WTC11 (cell line): ENCODE data around the gene SLC23A1. TPM values are rescaled to one million over a fixed set of nuclear protein-coding genes. Genes with fewer than 3 reads are reported as not detected.

Source experiments
- ATAC-seq: fragments of 200-7000 bp; cut with Tn5 transposase; 2 replicates; pipeline ENCODE4 v1.10.0; 2021; ENCODE audit warnings: mild to moderate bottlenecking, moderate library complexity
- CTCF ChIA-PET: fragments of 300-600 bp; sonication (Branson Sonifier 250); formaldehyde crosslinking; loops from one replicate; lab custom pipeline; 2021; ENCODE audit warnings: antibody characterized with exemption; lab: Charles Lee
- POLR2A ChIA-PET: fragments of 350-600 bp; sonication (Branson Sonifier 250); formaldehyde crosslinking; loops from one replicate; lab custom pipeline; 2021; ENCODE audit warnings: antibody characterized with exemption; lab: Charles Lee
- DNase-seq: peaks from one replicate; pipeline ENCODE4 v3.0.0; 2021; ENCODE audit warnings: low spot score
- H3K27ac Mint-ChIP-seq: 2 replicates; pipeline ENCODE4 v1.8.0; 2021; ENCODE audit warnings: mixed read lengths
- H3K27me3 Mint-ChIP-seq: 2 replicates; pipeline ENCODE4 v1.8.0; 2021; ENCODE audit warnings: low read depth, mild to moderate bottlenecking, moderate library complexity, mixed read lengths
- H3K36me3 Mint-ChIP-seq: 2 replicates; pipeline ENCODE4 v1.8.0; 2021; ENCODE audit warnings: mixed read lengths
- H3K4me1 Mint-ChIP-seq: 2 replicates; pipeline ENCODE4 v1.8.0; 2022; ENCODE audit warnings: mixed read lengths
- H3K4me3 Mint-ChIP-seq: 2 replicates; pipeline ENCODE4 v1.8.0; 2021; ENCODE audit warnings: mild to moderate bottlenecking, moderate library complexity, mixed read lengths
- H3K9me3 Mint-ChIP-seq: 2 replicates; pipeline ENCODE4 v1.8.0; 2021; ENCODE audit warnings: mixed read lengths
- CBFB ChIP-seq: sonication (generic); formaldehyde crosslinking; IDR thresholded peaks from 2 replicates; pipeline ENCODE4 v1.8.1; 2022; ENCODE audit warnings: mild to moderate bottlenecking, low read depth, missing genetic modification reagents
- CREB1 ChIP-seq: sonication (generic); formaldehyde crosslinking; IDR thresholded peaks from 2 replicates; pipeline ENCODE4 v1.8.0; 2023; ENCODE audit warnings: mild to moderate bottlenecking, missing genetic modification reagents
- CREM ChIP-seq: sonication (generic); formaldehyde crosslinking; IDR thresholded peaks from 2 replicates; pipeline ENCODE4 v1.8.1; 2022; ENCODE audit warnings: mild to moderate bottlenecking, missing genetic modification reagents, moderate library complexity
- ELF4 ChIP-seq: sonication (generic); formaldehyde crosslinking; IDR thresholded peaks from 2 replicates; pipeline ENCODE4 v1.8.1; 2022; ENCODE audit warnings: low read depth, mild to moderate bottlenecking, moderate library complexity, missing genetic modification reagents
- GABPB1 ChIP-seq: sonication (generic); formaldehyde crosslinking; IDR thresholded peaks from 2 replicates; pipeline ENCODE4 v1.8.1; 2023; ENCODE audit warnings: mild to moderate bottlenecking, missing genetic modification reagents
- JAZF1 ChIP-seq: fragments of 250-450 bp; sonication (Bioruptor Pico); IDR thresholded peaks from 2 replicates; pipeline ENCODE4 v1.9.0; 2021; ENCODE audit warnings: moderate library complexity, mild to moderate bottlenecking, inconsistent platforms
- JUN ChIP-seq: sonication (generic); formaldehyde crosslinking; IDR thresholded peaks from 2 replicates; pipeline ENCODE4 v1.8.0; 2023; ENCODE audit warnings: mild to moderate bottlenecking, missing genetic modification reagents
- MXD4 ChIP-seq: fragments of 250-450 bp; sonication (Bioruptor Pico); IDR thresholded peaks from 2 replicates; pipeline ENCODE4 v1.8.0; 2021; ENCODE audit warnings: mild to moderate bottlenecking, moderate library complexity, borderline replicate concordance
- MYBL2 ChIP-seq: sonication (generic); formaldehyde crosslinking; IDR thresholded peaks from 2 replicates; pipeline ENCODE4 v1.8.1; 2023; ENCODE audit warnings: mild to moderate bottlenecking, moderate library complexity, missing genetic modification reagents
- NFYB ChIP-seq: sonication (generic); formaldehyde crosslinking; conservative IDR thresholded peaks from 2 replicates; pipeline ENCODE4 v1.8.0; 2022; ENCODE audit warnings: low read depth, missing genetic modification reagents
- NR3C1 ChIP-seq: sonication (generic); formaldehyde crosslinking; conservative IDR thresholded peaks from 2 replicates; pipeline ENCODE4 v1.8.1; 2023; ENCODE audit warnings: low read depth, mild to moderate bottlenecking, missing genetic modification reagents
- PRRX2 ChIP-seq: fragments of 250-450 bp; sonication (Bioruptor Pico); IDR thresholded peaks from 2 replicates; pipeline ENCODE4 v1.8.0; 2021; ENCODE audit warnings: mild to moderate bottlenecking
- RELA ChIP-seq: sonication (generic); formaldehyde crosslinking; IDR thresholded peaks from 2 replicates; pipeline ENCODE4 v1.8.1; 2022; ENCODE audit warnings: missing genetic modification reagents, mild to moderate bottlenecking, borderline replicate concordance
- SMAD4 ChIP-seq: sonication (generic); formaldehyde crosslinking; IDR thresholded peaks from 2 replicates; pipeline ENCODE4 v1.8.0; 2022; ENCODE audit warnings: mild to moderate bottlenecking, missing genetic modification reagents
- SP1 ChIP-seq: sonication (generic); formaldehyde crosslinking; conservative IDR thresholded peaks from 2 replicates; pipeline ENCODE4 v1.8.1; 2022; ENCODE audit warnings: missing genetic modification reagents
- TEAD4 ChIP-seq: sonication (generic); formaldehyde crosslinking; IDR thresholded peaks from 2 replicates; pipeline ENCODE4 v1.8.0; 2022; ENCODE audit warnings: mild to moderate bottlenecking, missing genetic modification reagents
- ZNF121 ChIP-seq: sonication (generic); formaldehyde crosslinking; IDR thresholded peaks from 2 replicates; pipeline ENCODE4 v1.8.0; 2023; ENCODE audit warnings: missing genetic modification reagents
- ZNF317 ChIP-seq: sonication (generic); formaldehyde crosslinking; IDR thresholded peaks from 2 replicates; pipeline ENCODE4 v1.8.1; 2023; ENCODE audit warnings: low read depth, mild to moderate bottlenecking, moderate library complexity, missing genetic modification reagents, borderline replicate concordance
- ZNF416 ChIP-seq: fragments of 250-450 bp; sonication (Bioruptor Pico); IDR thresholded peaks from 2 replicates; pipeline ENCODE4 v1.9.0; 2021; ENCODE audit warnings: mild to moderate bottlenecking, inconsistent platforms
- ZNF423 ChIP-seq: fragments of 250-450 bp; sonication (Bioruptor Pico); IDR thresholded peaks from 2 replicates; pipeline ENCODE4 v2.1.2; 2022; ENCODE audit warnings: mild to moderate bottlenecking, moderate library complexity
- ZNF671 ChIP-seq: fragments of 250-450 bp; sonication (Bioruptor Pico); IDR thresholded peaks from 2 replicates; pipeline ENCODE4 v1.8.0; 2021; ENCODE audit warnings: mild to moderate bottlenecking
- total RNA-seq: library from RNA; stranded (reverse); gene quantifications from 3 replicates; pipeline ENCODE4 v1.2.3, GENCODE V29; 2021
- TF ChIP-seq, protein P1 (sequence below): sonication (generic); formaldehyde crosslinking; IDR thresholded peaks from 2 replicates; pipeline ENCODE4 v1.8.0; 2023; ENCODE audit warnings: missing genetic modification reagents
- TF ChIP-seq, protein P2 (sequence below): sonication (generic); formaldehyde crosslinking; IDR thresholded peaks from 2 replicates; pipeline ENCODE4 v1.8.1; 2023; ENCODE audit warnings: mild to moderate bottlenecking, missing genetic modification reagents, moderate library complexity
- TF ChIP-seq, protein P3 (sequence below): sonication (generic); formaldehyde crosslinking; IDR thresholded peaks from 2 replicates; pipeline ENCODE4 v1.8.0; 2022; ENCODE audit warnings: mild to moderate bottlenecking, missing genetic modification reagents
- TF ChIP-seq, protein P4 (sequence below): fragments of 250-450 bp; sonication (Bioruptor Pico); IDR thresholded peaks from 2 replicates; pipeline ENCODE4 v1.9.0; 2021; ENCODE audit warnings: mild to moderate bottlenecking
- TF ChIP-seq, protein P5 (sequence below): sonication (generic); formaldehyde crosslinking; IDR thresholded peaks from 2 replicates; pipeline ENCODE4 v1.8.0; 2022; ENCODE audit warnings: missing genetic modification reagents
- TF ChIP-seq, protein P6 (sequence below): sonication (generic); formaldehyde crosslinking; IDR thresholded peaks from 2 replicates; pipeline ENCODE4 v1.8.0; 2022; ENCODE audit warnings: mild to moderate bottlenecking, missing genetic modification reagents

SLC23A1 gene
- total RNA-seq, 1 experiment from 2014 or later: not detected

DNA sequence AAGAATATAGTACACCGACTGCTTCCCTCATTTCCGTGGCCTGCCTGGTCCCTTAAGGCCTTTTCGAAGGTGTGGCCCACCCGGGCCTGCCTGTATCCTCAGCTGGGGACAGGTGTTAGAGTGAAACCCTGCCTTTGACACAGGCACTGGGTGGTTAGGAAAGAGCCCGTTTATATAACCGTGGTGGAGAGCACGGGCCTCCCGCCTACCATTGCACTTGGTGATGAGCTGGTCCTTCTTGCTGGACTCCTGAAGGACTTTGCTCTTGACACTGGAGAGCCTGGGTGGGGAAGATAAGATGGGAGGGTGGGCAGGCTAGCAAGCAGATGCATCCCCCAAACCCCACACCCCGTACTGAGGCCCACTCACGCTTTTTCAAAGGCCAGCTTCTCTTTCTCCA, 18.4 kb upstream of the SLC23A1 start (continued):
- no peak for TF ChIP-seq ZNF671 (CRISPR knock-in tag)
- TF ChIP-seq TEAD4 (CRISPR knock-in tag): no peak
- TF ChIP-seq CBFB (CRISPR knock-in tag): no peak

DNA sequence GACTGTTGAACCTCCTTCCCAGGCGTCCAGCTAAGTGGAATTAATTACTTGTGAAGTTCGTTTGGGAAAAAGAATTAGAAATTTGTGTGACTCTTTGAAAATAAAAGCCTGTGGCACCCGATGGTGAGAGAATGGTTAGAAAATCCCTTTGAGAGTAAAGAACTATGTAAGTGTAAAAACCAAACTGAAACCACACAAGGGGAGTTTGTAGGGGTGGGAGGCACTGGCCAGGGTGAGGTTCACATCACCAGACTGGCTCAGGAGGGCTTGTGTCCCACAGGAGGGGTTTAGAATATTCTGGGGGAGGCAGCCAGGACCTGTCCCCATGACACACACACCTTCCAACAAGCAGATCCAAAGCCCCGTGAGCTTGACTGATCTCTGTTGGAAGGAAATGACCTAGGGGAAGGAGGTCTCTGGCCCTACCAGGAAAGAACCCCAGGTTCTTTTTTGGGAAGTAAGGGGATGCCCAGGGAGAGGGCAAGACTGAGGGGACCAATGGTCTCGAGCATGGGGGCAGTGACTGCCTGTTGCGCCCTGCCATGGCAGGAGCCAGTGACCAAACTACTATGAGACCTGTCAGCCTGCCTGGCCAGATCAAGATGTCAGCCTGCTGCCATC, 16.5 kb upstream of the SLC23A1 start:
- H3K36me3 Mint-ChIP-seq: peaks cover 19% of the 10 kb centered on the region
- no peaks in the 10 kb centered on the region for H3K9me3 Mint-ChIP-seq
- H3K27me3 Mint-ChIP-seq: peaks cover 14% of the 10 kb centered on the region
- no peak overlapping the region for H3K27ac Mint-ChIP-seq
- CTCF ChIA-PET: no interaction called here
- no peak for DNase-seq
- peaks cover 33% of the 10 kb centered on the region for H3K4me1 Mint-ChIP-seq
- TF ChIP-seq, protein P1, sequence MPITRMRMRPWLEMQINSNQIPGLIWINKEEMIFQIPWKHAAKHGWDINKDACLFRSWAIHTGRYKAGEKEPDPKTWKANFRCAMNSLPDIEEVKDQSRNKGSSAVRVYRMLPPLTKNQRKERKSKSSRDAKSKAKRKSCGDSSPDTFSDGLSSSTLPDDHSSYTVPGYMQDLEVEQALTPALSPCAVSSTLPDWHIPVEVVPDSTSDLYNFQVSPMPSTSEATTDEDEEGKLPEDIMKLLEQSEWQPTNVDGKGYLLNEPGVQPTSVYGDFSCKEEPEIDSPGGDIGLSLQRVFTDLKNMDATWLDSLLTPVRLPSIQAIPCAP (CRISPR knock-in tag): no peak
- TF ChIP-seq, protein P2, sequence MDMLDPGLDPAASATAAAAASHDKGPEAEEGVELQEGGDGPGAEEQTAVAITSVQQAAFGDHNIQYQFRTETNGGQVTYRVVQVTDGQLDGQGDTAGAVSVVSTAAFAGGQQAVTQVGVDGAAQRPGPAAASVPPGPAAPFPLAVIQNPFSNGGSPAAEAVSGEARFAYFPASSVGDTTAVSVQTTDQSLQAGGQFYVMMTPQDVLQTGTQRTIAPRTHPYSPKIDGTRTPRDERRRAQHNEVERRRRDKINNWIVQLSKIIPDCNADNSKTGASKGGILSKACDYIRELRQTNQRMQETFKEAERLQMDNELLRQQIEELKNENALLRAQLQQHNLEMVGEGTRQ (CRISPR knock-in tag): no peak
- TF ChIP-seq ZNF416 (no peak), MXD4 (CRISPR knock-in tag) (no peak), NR3C1 (no peak), SMAD4 (CRISPR knock-in tag) (no peak), PRRX2 (no peak)
- POLR2A ChIA-PET: interaction anchor here (1.0 kb wide), 1 partner anchor 178 kb away, joined by 4 read pairs; no protein-coding TSS in a partner anchor
- ATAC-seq: no peak
- no peak overlapping the region for H3K4me3 Mint-ChIP-seq

DNA sequence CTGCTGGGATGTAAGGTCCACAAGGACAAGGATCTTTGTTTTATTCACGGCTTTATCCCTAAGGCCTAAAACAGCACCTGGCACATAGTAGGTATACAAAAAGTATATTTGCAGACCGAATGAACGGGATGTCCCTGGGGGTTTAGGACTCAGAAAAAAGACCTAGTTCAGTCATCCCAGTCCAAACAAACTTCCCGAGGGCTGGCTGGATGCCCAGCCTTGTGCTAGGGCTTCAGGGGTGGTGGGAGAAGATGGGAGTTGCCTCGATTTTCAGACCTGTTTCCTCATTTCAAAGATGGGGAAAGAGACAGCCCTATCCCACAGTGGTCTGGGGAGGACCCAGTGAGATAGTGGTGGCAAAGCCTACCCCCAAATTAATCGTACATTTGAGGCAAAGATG, 14.8 kb upstream of the SLC23A1 start:
- DNase-seq (no peak), ATAC-seq (no peak)
- peaks cover 30% of the 10 kb centered on the region for H3K27me3 Mint-ChIP-seq
- no peaks in the 10 kb centered on the region for H3K9me3 Mint-ChIP-seq
- peaks cover 25% of the 10 kb centered on the region for H3K4me1 Mint-ChIP-seq
- no peak overlapping the region for H3K27ac Mint-ChIP-seq
- ChIA-PET CTCF (no interaction called here), POLR2A (no interaction called here)
- no peak overlapping the region for H3K4me3 Mint-ChIP-seq
- peaks cover 19% of the 10 kb centered on the region for H3K36me3 Mint-ChIP-seq
- TF ChIP-seq, protein P3, sequence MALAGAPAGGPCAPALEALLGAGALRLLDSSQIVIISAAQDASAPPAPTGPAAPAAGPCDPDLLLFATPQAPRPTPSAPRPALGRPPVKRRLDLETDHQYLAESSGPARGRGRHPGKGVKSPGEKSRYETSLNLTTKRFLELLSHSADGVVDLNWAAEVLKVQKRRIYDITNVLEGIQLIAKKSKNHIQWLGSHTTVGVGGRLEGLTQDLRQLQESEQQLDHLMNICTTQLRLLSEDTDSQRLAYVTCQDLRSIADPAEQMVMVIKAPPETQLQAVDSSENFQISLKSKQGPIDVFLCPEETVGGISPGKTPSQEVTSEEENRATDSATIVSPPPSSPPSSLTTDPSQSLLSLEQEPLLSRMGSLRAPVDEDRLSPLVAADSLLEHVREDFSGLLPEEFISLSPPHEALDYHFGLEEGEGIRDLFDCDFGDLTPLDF: no peak
- no peak for TF ChIP-seq CREM (CRISPR knock-in tag)
- TF ChIP-seq, protein P4, sequence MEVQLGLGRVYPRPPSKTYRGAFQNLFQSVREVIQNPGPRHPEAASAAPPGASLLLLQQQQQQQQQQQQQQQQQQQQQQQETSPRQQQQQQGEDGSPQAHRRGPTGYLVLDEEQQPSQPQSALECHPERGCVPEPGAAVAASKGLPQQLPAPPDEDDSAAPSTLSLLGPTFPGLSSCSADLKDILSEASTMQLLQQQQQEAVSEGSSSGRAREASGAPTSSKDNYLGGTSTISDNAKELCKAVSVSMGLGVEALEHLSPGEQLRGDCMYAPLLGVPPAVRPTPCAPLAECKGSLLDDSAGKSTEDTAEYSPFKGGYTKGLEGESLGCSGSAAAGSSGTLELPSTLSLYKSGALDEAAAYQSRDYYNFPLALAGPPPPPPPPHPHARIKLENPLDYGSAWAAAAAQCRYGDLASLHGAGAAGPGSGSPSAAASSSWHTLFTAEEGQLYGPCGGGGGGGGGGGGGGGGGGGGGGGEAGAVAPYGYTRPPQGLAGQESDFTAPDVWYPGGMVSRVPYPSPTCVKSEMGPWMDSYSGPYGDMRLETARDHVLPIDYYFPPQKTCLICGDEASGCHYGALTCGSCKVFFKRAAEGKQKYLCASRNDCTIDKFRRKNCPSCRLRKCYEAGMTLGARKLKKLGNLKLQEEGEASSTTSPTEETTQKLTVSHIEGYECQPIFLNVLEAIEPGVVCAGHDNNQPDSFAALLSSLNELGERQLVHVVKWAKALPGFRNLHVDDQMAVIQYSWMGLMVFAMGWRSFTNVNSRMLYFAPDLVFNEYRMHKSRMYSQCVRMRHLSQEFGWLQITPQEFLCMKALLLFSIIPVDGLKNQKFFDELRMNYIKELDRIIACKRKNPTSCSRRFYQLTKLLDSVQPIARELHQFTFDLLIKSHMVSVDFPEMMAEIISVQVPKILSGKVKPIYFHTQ (CRISPR knock-in tag): no peak
- TF ChIP-seq ZNF121 (CRISPR knock-in tag): no peak
- TF ChIP-seq MYBL2 (CRISPR knock-in tag): no peak
- no peak for TF ChIP-seq CREB1 (CRISPR knock-in tag)
- TF ChIP-seq JAZF1 (CRISPR knock-in tag): no peak
- TF ChIP-seq, protein P5, sequence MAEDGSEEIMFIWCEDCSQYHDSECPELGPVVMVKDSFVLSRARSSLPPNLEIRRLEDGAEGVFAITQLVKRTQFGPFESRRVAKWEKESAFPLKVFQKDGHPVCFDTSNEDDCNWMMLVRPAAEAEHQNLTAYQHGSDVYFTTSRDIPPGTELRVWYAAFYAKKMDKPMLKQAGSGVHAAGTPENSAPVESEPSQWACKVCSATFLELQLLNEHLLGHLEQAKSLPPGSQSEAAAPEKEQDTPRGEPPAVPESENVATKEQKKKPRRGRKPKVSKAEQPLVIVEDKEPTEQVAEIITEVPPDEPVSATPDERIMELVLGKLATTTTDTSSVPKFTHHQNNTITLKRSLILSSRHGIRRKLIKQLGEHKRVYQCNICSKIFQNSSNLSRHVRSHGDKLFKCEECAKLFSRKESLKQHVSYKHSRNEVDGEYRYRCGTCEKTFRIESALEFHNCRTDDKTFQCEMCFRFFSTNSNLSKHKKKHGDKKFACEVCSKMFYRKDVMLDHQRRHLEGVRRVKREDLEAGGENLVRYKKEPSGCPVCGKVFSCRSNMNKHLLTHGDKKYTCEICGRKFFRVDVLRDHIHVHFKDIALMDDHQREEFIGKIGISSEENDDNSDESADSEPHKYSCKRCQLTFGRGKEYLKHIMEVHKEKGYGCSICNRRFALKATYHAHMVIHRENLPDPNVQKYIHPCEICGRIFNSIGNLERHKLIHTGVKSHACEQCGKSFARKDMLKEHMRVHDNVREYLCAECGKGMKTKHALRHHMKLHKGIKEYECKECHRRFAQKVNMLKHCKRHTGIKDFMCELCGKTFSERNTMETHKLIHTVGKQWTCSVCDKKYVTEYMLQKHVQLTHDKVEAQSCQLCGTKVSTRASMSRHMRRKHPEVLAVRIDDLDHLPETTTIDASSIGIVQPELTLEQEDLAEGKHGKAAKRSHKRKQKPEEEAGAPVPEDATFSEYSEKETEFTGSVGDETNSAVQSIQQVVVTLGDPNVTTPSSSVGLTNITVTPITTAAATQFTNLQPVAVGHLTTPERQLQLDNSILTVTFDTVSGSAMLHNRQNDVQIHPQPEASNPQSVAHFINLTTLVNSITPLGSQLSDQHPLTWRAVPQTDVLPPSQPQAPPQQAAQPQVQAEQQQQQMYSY (CRISPR knock-in tag): no peak
- TF ChIP-seq, protein P6, sequence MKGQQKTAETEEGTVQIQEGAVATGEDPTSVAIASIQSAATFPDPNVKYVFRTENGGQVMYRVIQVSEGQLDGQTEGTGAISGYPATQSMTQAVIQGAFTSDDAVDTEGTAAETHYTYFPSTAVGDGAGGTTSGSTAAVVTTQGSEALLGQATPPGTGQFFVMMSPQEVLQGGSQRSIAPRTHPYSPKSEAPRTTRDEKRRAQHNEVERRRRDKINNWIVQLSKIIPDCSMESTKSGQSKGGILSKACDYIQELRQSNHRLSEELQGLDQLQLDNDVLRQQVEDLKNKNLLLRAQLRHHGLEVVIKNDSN (CRISPR knock-in tag): no peak
- TF ChIP-seq GABPB1 (CRISPR knock-in tag): no peak
- no peak for TF ChIP-seq SP1 (CRISPR knock-in tag)
- no peak for TF ChIP-seq ZNF317 (CRISPR knock-in tag)
- no peak for TF ChIP-seq JUN (CRISPR knock-in tag)
- no peak for TF ChIP-seq RELA (CRISPR knock-in tag)
- TF ChIP-seq NFYB (CRISPR knock-in tag): no peak
- TF ChIP-seq ZNF423 (CRISPR knock-in tag): no peak
- TF ChIP-seq ELF4 (CRISPR knock-in tag): no peak
